Stimulated activated CD8-positive, alpha-beta memory T cell treated with anti-CD3 and anti-CD28 coated beads, Interleukin-12 subunit alpha, Interleukin-12 subunit beta, amount 100 ng/mL, for 24 hours (primary cell): ENCODE measurements around the gene POR.
"Not testable (repeated sequence)": the region's sequence is repeated elsewhere in the genome, so short reads cannot be mapped to it uniquely, and the experiment has no call there.

Experiments
- DNase-seq: peaks from one replicate; pipeline ENCODE4 v3.0.0-alpha.2; 2020; ENCODE audit errors: extremely low read depth

Gene POR

GRCh38 chr7:75992083-75992755 is 77.3 kb downstream of the POR start:
- DNase-seq, result no peak

DNA sequence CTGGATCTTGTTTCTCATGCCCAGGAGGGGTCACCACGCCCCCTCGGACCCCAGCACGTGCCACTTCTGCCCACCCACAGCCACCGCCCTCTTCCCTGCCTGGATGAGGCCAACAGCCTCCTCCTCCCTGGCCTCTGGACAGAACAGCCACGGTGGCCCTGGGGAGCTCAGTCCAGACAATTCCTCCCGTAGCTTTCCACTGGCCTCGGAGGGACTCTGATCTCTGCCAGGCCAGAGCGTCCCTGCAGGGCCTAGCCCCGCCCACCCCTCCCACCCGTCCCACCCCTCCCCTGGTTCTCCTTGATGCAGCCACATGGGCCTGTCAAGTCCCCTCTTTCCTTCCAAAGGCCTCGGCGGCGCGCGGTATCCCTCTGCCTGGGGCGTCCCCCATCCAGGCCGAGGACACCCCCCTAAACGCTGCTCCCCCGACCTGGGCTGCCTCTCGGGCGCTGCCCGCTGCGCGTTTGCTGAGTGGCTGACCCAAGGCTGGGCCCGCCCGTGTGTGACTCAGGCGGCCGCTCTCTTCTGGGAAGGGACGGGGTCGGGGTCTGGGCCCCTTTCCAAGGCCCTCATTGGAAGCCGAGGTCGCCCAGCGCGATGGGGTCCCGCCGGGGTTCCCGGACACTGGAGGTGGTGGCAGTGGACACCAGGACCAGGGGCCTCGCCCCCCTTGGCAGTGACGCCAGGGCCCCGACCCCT is 78.9 kb downstream of the POR start:
- no peak for DNase-seq

DNA sequence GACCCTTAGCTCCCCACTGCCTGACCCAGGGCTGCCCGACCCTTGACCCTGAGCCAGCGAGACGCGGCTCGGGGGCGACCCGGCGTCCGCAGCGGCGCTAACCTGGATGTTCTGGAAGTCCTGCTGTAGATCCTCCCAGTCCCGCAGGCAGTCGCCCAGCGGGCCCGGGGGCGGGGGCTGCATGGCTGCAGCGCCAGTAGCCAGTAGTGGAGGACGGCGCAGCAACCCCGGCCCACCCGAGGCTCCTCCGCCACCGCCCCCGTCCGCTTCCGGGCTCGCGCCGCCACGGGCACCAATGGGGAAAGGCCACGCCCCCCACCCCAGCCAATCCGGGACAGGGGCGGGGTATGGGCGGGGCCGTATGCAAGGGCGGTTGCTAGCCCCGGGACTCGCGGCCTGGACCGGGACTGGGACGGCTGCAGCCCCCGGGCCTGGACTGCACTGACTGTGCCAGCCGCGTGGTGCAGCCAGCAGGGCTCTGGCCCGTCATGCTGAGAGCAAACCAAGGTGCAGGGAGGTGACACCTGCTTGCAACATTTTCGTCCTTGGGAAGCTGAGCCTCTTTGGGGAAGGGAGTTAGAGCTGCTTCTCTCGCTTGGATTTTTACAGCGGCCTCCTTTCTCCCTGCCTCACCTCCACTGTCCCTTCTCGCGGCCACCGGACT is 79.6 kb downstream of the POR start, which contains the start of gene TMEM120A:
TSS of gene TMEM120A (minus strand) at position 208 of the 664 bp plus-strand sequence. CDS start at position 183, 25 bp downstream.
- DNase-seq, result peak; percentile 88

DNA sequence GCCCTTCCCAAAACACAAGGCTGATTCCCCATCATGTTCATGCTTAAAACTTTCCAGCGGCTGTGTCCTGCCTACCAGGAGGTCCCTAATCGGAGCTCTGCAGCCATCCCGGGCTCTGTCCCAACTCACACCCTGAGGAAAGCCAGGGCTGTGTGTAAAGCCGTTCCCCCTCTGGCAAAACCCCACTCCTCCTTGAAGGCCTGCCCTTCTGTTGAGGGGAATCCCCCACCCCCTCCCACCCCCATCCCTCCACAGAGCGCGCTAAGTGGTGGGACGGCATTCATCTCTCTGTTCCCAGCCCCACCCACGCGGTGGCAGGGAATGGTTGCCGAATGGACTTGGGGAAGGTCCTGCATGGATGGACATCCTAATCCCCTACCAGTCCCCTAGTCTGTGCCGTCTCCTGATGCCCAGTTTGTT is 80.1 kb downstream of the POR start:
- no peak for DNase-seq

GRCh38 chr7:75995996-75996395 is 81.0 kb downstream of the POR start:
- no peak for DNase-seq

GRCh38 chr7:75996476-75996875 is 81.5 kb downstream of the POR start:
- DNase-seq, result no peak

GRCh38 chr7:75998038-75998437 is 83.1 kb downstream of the POR start:
- DNase-seq, result no peak

GRCh38 chr7:76000566-76000965 is 85.6 kb downstream of the POR start:
- DNase-seq, result no peak

GRCh38 chr7:76002139-76002538 is 87.2 kb downstream of the POR start:
- no peak for DNase-seq

GRCh38 chr7:76002822-76003221 is 87.9 kb downstream of the POR start:
- no peak for DNase-seq

GRCh38 chr7:76003351-76003750 is 88.4 kb downstream of the POR start:
- DNase-seq, result no peak

GRCh38 chr7:76005004-76005403 is 90.0 kb downstream of the POR start:
- not testable (repeated sequence) for DNase-seq

DNA sequence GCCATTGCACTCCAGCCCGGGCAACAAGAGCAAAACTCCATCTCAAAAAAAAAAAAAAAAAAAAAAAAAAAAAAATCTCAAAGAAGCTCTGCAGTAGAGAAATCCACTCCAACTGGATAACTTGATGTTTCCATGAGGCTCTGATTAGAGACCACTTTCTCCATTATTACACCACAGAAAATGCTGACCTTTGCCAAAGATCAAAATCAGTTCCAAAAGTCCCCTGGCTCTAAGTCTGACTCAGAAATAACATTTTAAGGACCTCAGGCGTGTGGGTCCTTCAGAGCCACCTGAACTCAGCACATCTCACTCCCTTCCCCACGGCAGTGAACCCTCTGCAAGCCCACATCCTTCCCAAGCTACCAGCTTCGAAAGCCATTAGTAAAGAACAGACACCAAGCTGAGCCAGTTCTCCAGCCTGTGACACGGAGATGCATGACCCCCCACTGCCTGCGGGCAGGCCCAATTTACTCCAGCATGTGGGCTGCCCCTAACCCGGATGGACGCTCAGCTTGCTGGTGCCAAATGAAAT is 93.3 kb downstream of the POR start:
- DNase-seq, result no peak

GRCh38 chr7:76009672-76010600 is 95.0 kb downstream of the POR start:
- DNase-seq, result no peak

- no peak for DNase-seq
These were observed 96.5 kb downstream of the POR start for GRCh38 chr7:76011442-76011861.

GRCh38 chr7:76016191-76016947 is 101.4 kb downstream of the POR start:
- no peak for DNase-seq

DNA sequence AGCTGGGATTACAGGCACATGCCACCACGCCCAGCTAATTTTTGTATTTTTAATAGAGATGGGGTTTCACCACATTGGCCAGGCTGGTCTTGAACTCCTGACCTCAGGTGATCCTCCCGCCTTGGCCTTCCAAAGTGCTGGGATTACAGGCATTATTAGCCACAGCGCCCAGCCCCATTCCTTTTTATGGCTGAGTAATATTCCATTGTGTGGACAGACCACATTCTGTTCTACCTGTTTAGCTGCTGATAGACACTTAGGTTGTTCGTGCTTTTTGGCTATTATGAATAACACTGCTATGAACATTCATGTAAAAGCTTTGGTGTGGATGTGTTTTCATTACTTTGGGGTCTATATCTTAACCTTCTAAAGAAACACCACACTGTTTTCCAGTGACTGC is 103.6 kb downstream of the POR start:
- not testable (repeated sequence) for DNase-seq

- peak; percentile 20 for DNase-seq
These were observed 105.2 kb downstream of the POR start for GRCh38 chr7:76020031-76020714.

GRCh38 chr7:76022026-76022780 is 107.2 kb downstream of the POR start:
- DNase-seq, result no peak
